Nephron progenitor cell (in vitro differentiated cells): ENCODE measurements around the gene RHOJ.

Experiments
- DNase-seq: peaks from one replicate; pipeline ENCODE4 v3.0.0; 2021
- H3K27ac Mint-ChIP-seq: 2 replicates; pipeline ENCODE4 v1.8.0; 2021; ENCODE audit warnings: mild to moderate bottlenecking, moderate library complexity, mixed read lengths
- H3K27me3 Mint-ChIP-seq: 2 replicates; pipeline ENCODE4 v1.8.0; 2021; ENCODE audit warnings: mild to moderate bottlenecking, low read depth, mixed read lengths; ENCODE audit not compliant: poor library complexity
- H3K36me3 Mint-ChIP-seq: 2 replicates; pipeline ENCODE4 v1.8.0; 2021; ENCODE audit warnings: low read depth, mixed read lengths
- H3K4me1 Mint-ChIP-seq: 2 replicates; pipeline ENCODE4 v1.8.0; 2021; ENCODE audit warnings: mixed read lengths
- H3K4me3 Mint-ChIP-seq: 2 replicates; pipeline ENCODE4 v1.8.0; 2021; ENCODE audit warnings: mild to moderate bottlenecking, moderate library complexity, mixed read lengths
- H3K9me3 Mint-ChIP-seq: 2 replicates; pipeline ENCODE4 v1.8.0; 2021; ENCODE audit warnings: mild to moderate bottlenecking, moderate library complexity, mixed read lengths
- CTCF ChIP-seq: fragments of 200-600 bp; sonication (generic); IDR thresholded peaks from 2 replicates; pipeline ENCODE4 v1.5.0; 2021; ENCODE audit warnings: antibody characterized with exemption

Gene RHOJ

GRCh38 chr14:63210812-63211211 lies 6.6 kb downstream of the RHOJ start:
- Mint-ChIP-seq H3K9me3 (no peaks in the 10 kb centered on the region), H3K27me3 (no peaks in the 10 kb centered on the region), H3K27ac (no peak overlapping the region), H3K36me3 (no peaks in the 10 kb centered on the region), H3K4me3 (no peak overlapping the region), H3K4me1 (peaks cover 8% of the 10 kb centered on the region)
- DNase-seq, result no peak
- TF ChIP-seq CTCF, result no peak

- H3K4me1 Mint-ChIP-seq, result peaks cover 8% of the 10 kb centered on the region
- no peaks in the 10 kb centered on the region for H3K9me3 Mint-ChIP-seq
- peaks cover 6% of the 10 kb centered on the region for H3K27me3 Mint-ChIP-seq
- no peak overlapping the region for H3K27ac Mint-ChIP-seq
- TF ChIP-seq CTCF, result peak; percentile 38
- no peak overlapping the region for H3K4me3 Mint-ChIP-seq
- H3K36me3 Mint-ChIP-seq, result no peaks in the 10 kb centered on the region
- DNase-seq, result no peak
These were observed 8.0 kb downstream of the RHOJ start for GRCh38 chr14:63212209-63212608.

- peaks cover 8% of the 10 kb centered on the region for H3K4me1 Mint-ChIP-seq
- H3K4me3 Mint-ChIP-seq, result no peak overlapping the region
- H3K27ac Mint-ChIP-seq, result no peak overlapping the region
- H3K9me3 Mint-ChIP-seq, result no peaks in the 10 kb centered on the region
- no peaks in the 10 kb centered on the region for H3K36me3 Mint-ChIP-seq
- DNase-seq, result no peak
- peaks cover 6% of the 10 kb centered on the region for H3K27me3 Mint-ChIP-seq
- TF ChIP-seq CTCF, result no peak
These were observed 8.7 kb downstream of the RHOJ start for GRCh38 chr14:63212776-63213500.

- no peak overlapping the region for H3K4me3 Mint-ChIP-seq
- peak overlapping the region; percentile 88 for H3K27ac Mint-ChIP-seq
- H3K27me3 Mint-ChIP-seq, result peaks cover 6% of the 10 kb centered on the region
- DNase-seq, result no peak
- H3K4me1 Mint-ChIP-seq, result peaks cover 8% of the 10 kb centered on the region
- H3K9me3 Mint-ChIP-seq, result no peaks in the 10 kb centered on the region
- no peak for TF ChIP-seq CTCF
- no peaks in the 10 kb centered on the region for H3K36me3 Mint-ChIP-seq
These were observed 10.4 kb downstream of the RHOJ start for GRCh38 chr14:63214417-63215196.

- no peak for TF ChIP-seq CTCF
- no peak overlapping the region for H3K4me3 Mint-ChIP-seq
- no peaks in the 10 kb centered on the region for H3K9me3 Mint-ChIP-seq
- peaks cover 6% of the 10 kb centered on the region for H3K27me3 Mint-ChIP-seq
- no peak overlapping the region for H3K27ac Mint-ChIP-seq
- no peaks in the 10 kb centered on the region for H3K36me3 Mint-ChIP-seq
- H3K4me1 Mint-ChIP-seq, result peaks cover 6% of the 10 kb centered on the region
- no peak for DNase-seq
These were observed 16.3 kb downstream of the RHOJ start for GRCh38 chr14:63220526-63220925.

GRCh38 chr14:63223596-63223995 lies 19.4 kb downstream of the RHOJ start:
- Mint-ChIP-seq H3K36me3 (no peaks in the 10 kb centered on the region), H3K27me3 (no peaks in the 10 kb centered on the region), H3K4me1 (peaks cover 12% of the 10 kb centered on the region), H3K4me3 (no peak overlapping the region), H3K9me3 (no peaks in the 10 kb centered on the region), H3K27ac (no peak overlapping the region)
- no peak for DNase-seq
- no peak for TF ChIP-seq CTCF
